ENCODE data around the gene CLDN22. TPM values are rescaled to one million over a fixed set of nuclear protein-coding genes. Genes with fewer than 3 reads are reported as not detected.

The CLDN22 gene
- polyA plus RNA-seq, 1 donor = not detected

DNA sequence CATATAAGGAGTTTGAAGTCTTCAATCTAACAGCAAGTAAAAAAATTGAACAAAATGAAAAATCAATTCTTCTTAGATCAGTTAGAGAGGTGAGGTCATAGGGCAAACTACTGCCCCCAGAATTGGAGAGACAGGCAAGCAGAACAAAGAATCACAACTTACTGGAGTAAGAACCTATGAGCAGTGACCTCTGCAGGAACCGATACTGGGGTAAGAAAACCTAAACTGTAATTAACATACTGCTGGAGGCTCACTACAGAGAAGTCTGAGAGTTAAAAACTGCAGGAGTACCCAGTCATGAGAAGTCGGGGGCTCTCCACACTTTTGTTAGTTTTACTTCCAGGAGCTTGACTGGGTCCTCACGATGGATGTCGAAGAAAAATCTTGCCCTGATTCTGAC, 16.0 kb downstream of the CLDN22 start:
- H3K27ac ChIP-seq (ENCODE audit: low read length) = no peak overlapping the region
- WGBS (ENCODE audit: insufficient coverage, low lambda C conversion rate) = 20% methylated on average over 1 of the region's 4 CpGs
- H3K36me3 ChIP-seq (ENCODE audit: control insufficient read depth, insufficient read depth, low read length) = peaks cover 5% of the 10 kb centered on the region
- no peaks in the 10 kb centered on the region for H3K27me3 ChIP-seq (ENCODE audit: control insufficient read depth, insufficient read depth, low read length)
- DNase-seq = no peak
- no peaks in the 10 kb centered on the region for H3K4me1 ChIP-seq (ENCODE audit: control insufficient read depth, insufficient read depth, low read length)
- H3K9me3 ChIP-seq (ENCODE audit: control insufficient read depth, low read depth, low read length) = no peaks in the 10 kb centered on the region
- H3K4me3 ChIP-seq (ENCODE audit: low read length) = no peak overlapping the region

GRCh38 chr4:183303301-183303700, 16.8 kb downstream of the CLDN22 start:
- no peak overlapping the region for H3K4me3 ChIP-seq (ENCODE audit: low read length)
- no peak for DNase-seq
- no peaks in the 10 kb centered on the region for H3K4me1 ChIP-seq (ENCODE audit: control insufficient read depth, insufficient read depth, low read length)
- H3K27ac ChIP-seq (ENCODE audit: low read length) = no peak overlapping the region
- H3K9me3 ChIP-seq (ENCODE audit: control insufficient read depth, low read depth, low read length) = no peaks in the 10 kb centered on the region
- peaks cover 5% of the 10 kb centered on the region for H3K36me3 ChIP-seq (ENCODE audit: control insufficient read depth, insufficient read depth, low read length)
- no peaks in the 10 kb centered on the region for H3K27me3 ChIP-seq (ENCODE audit: control insufficient read depth, insufficient read depth, low read length)
- WGBS (ENCODE audit: insufficient coverage, low lambda C conversion rate) = 100% methylated on average over 2 of the region's 4 CpGs

- Histone ChIP-seq H3K4me3 (ENCODE audit: low read length) (no peak overlapping the region), H3K27ac (ENCODE audit: low read length) (no peak overlapping the region), H3K9me3 (ENCODE audit: control insufficient read depth, low read depth, low read length) (no peaks in the 10 kb centered on the region), H3K27me3 (ENCODE audit: control insufficient read depth, insufficient read depth, low read length) (no peaks in the 10 kb centered on the region), H3K36me3 (ENCODE audit: control insufficient read depth, insufficient read depth, low read length) (peaks cover 10% of the 10 kb centered on the region), H3K4me1 (ENCODE audit: control insufficient read depth, insufficient read depth, low read length) (no peaks in the 10 kb centered on the region)
- no peak for DNase-seq
- WGBS (ENCODE audit: insufficient coverage, low lambda C conversion rate) = 100% methylated on average over 1 of the region's 5 CpGs
These were observed 19.4 kb downstream of the CLDN22 start for GRCh38 chr4:183300655-183301054.

- no CpG with 5 or more reads among the region's 6 CpGs for WGBS (ENCODE audit: insufficient coverage, low lambda C conversion rate)
- no peaks in the 10 kb centered on the region for H3K27me3 ChIP-seq (ENCODE audit: control insufficient read depth, insufficient read depth, low read length)
- H3K36me3 ChIP-seq (ENCODE audit: control insufficient read depth, insufficient read depth, low read length) = peaks cover 10% of the 10 kb centered on the region
- no peak overlapping the region for H3K27ac ChIP-seq (ENCODE audit: low read length)
- no peak for DNase-seq
- no peak overlapping the region for H3K4me3 ChIP-seq (ENCODE audit: low read length)
- no peaks in the 10 kb centered on the region for H3K9me3 ChIP-seq (ENCODE audit: control insufficient read depth, low read depth, low read length)
- no peaks in the 10 kb centered on the region for H3K4me1 ChIP-seq (ENCODE audit: control insufficient read depth, insufficient read depth, low read length)
These were observed 20.0 kb downstream of the CLDN22 start for GRCh38 chr4:183300070-183300469.

- Histone ChIP-seq H3K27ac (ENCODE audit: low read length) (no peak overlapping the region), H3K4me3 (ENCODE audit: low read length) (no peak overlapping the region), H3K36me3 (ENCODE audit: control insufficient read depth, insufficient read depth, low read length) (peaks cover 9% of the 10 kb centered on the region), H3K4me1 (ENCODE audit: control insufficient read depth, insufficient read depth, low read length) (no peaks in the 10 kb centered on the region), H3K9me3 (ENCODE audit: control insufficient read depth, low read depth, low read length) (no peaks in the 10 kb centered on the region), H3K27me3 (ENCODE audit: control insufficient read depth, insufficient read depth, low read length) (no peaks in the 10 kb centered on the region)
- no peak for DNase-seq
- no CpG with 5 or more reads among the region's 2 CpGs for WGBS (ENCODE audit: insufficient coverage, low lambda C conversion rate)
These were observed 20.6 kb downstream of the CLDN22 start for GRCh38 chr4:183299464-183299863.

DNA sequence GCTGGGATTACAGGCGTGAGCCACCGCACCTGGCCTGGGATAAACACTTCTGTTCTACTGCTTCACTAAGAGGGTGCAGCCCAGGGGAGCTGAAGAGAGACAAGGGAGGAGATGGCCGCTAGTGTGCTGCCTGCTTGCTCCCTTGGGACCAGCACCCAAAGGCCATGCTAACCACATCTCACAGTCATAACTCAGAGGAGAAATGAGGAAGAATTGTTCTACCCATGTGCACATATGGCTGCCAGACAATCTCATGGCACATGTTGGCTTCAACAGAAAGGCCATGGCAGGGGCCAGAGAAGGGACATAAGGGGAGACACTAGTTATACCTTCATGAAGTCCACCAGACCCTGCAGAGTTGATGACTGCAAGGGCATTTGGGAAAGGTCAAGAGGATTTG, 22.4 kb downstream of the CLDN22 start:
- Histone ChIP-seq H3K36me3 (ENCODE audit: control insufficient read depth, insufficient read depth, low read length) (peaks cover 4% of the 10 kb centered on the region), H3K27me3 (ENCODE audit: control insufficient read depth, insufficient read depth, low read length) (no peaks in the 10 kb centered on the region), H3K27ac (ENCODE audit: low read length) (no peak overlapping the region), H3K4me1 (ENCODE audit: control insufficient read depth, insufficient read depth, low read length) (no peaks in the 10 kb centered on the region), H3K9me3 (ENCODE audit: control insufficient read depth, low read depth, low read length) (no peaks in the 10 kb centered on the region), H3K4me3 (ENCODE audit: low read length) (no peak overlapping the region)
- WGBS (ENCODE audit: insufficient coverage, low lambda C conversion rate) = no CpG with 5 or more reads among the region's 3 CpGs
- DNase-seq = no peak

DNA sequence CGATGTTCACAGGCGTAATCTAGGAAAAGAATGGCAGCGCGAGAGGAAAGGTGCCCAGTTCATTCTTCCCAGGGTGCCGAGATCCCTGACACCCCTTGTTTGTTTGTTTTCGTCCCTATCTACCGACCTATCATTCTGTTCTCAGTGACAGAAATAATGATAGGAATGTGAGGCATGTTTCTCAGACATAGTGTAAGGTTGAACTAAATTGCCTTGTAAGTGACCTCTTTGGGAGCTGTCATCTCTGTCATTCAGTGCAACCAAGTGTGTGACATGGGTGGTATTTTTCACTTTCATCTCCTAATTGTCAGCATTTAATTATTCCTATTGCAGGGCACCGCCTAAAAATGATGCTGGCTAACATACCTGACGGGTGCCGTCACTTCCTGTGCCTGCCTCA, 24.4 kb downstream of the CLDN22 start:
- Histone ChIP-seq H3K9me3 (ENCODE audit: control insufficient read depth, low read depth, low read length) (no peaks in the 10 kb centered on the region), H3K27ac (ENCODE audit: low read length) (no peak overlapping the region), H3K4me3 (ENCODE audit: low read length) (no peak overlapping the region), H3K36me3 (ENCODE audit: control insufficient read depth, insufficient read depth, low read length) (peaks cover 8% of the 10 kb centered on the region), H3K27me3 (ENCODE audit: control insufficient read depth, insufficient read depth, low read length) (no peaks in the 10 kb centered on the region), H3K4me1 (ENCODE audit: control insufficient read depth, insufficient read depth, low read length) (no peaks in the 10 kb centered on the region)
- WGBS (ENCODE audit: insufficient coverage, low lambda C conversion rate) = no CpG with 5 or more reads among the region's 10 CpGs
- DNase-seq = no peak

- WGBS (ENCODE audit: insufficient coverage, low lambda C conversion rate) = no CpG with 5 or more reads among the region's 2 CpGs
- H3K27ac ChIP-seq (ENCODE audit: low read length) = no peak overlapping the region
- no peak overlapping the region for H3K4me3 ChIP-seq (ENCODE audit: low read length)
- H3K27me3 ChIP-seq (ENCODE audit: control insufficient read depth, insufficient read depth, low read length) = no peaks in the 10 kb centered on the region
- H3K4me1 ChIP-seq (ENCODE audit: control insufficient read depth, insufficient read depth, low read length) = peaks cover 31% of the 10 kb centered on the region
- H3K36me3 ChIP-seq (ENCODE audit: control insufficient read depth, insufficient read depth, low read length) = peaks cover 9% of the 10 kb centered on the region
- no peak for DNase-seq
- H3K9me3 ChIP-seq (ENCODE audit: control insufficient read depth, low read depth, low read length) = no peaks in the 10 kb centered on the region
These were observed 29.0 kb downstream of the CLDN22 start for GRCh38 chr4:183291070-183291469.

GRCh38 chr4:183289688-183290087, 30.4 kb downstream of the CLDN22 start:
- no peak for DNase-seq
- no peak overlapping the region for H3K27ac ChIP-seq (ENCODE audit: low read length)
- peaks cover 13% of the 10 kb centered on the region for H3K36me3 ChIP-seq (ENCODE audit: control insufficient read depth, insufficient read depth, low read length)
- no peak overlapping the region for H3K4me3 ChIP-seq (ENCODE audit: low read length)
- no peaks in the 10 kb centered on the region for H3K9me3 ChIP-seq (ENCODE audit: control insufficient read depth, low read depth, low read length)
- WGBS (ENCODE audit: insufficient coverage, low lambda C conversion rate) = 100% methylated on average over 2 of the region's 5 CpGs
- no peaks in the 10 kb centered on the region for H3K27me3 ChIP-seq (ENCODE audit: control insufficient read depth, insufficient read depth, low read length)
- peaks cover 43% of the 10 kb centered on the region for H3K4me1 ChIP-seq (ENCODE audit: control insufficient read depth, insufficient read depth, low read length)

DNA sequence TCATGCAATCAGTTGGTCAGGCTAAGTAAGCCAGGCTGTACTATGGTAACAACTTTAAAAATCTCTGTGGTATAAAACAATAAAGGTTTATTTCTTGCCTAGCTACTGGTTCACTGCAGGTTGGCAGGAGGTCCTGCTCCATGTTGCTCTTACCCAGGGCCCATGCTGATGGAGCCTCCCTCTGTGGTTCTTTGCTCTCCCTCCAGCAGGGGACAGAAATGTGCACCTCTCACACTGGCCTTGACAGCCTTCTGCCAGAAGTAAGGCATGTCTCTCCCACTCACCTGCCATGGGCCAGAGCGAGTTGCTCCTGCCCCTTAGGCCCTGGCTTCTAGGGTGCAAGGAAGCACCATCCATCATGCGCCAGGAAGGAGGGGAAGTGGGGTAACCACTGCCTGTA, 31.1 kb downstream of the CLDN22 start:
- H3K27ac ChIP-seq (ENCODE audit: low read length) = peak overlapping the region; percentile 91
- H3K9me3 ChIP-seq (ENCODE audit: control insufficient read depth, low read depth, low read length) = no peaks in the 10 kb centered on the region
- no peaks in the 10 kb centered on the region for H3K27me3 ChIP-seq (ENCODE audit: control insufficient read depth, insufficient read depth, low read length)
- WGBS (ENCODE audit: insufficient coverage, low lambda C conversion rate) = no CpG with 5 or more reads among the region's 2 CpGs
- no peak for DNase-seq
- H3K4me3 ChIP-seq (ENCODE audit: low read length) = no peak overlapping the region
- peaks cover 47% of the 10 kb centered on the region for H3K4me1 ChIP-seq (ENCODE audit: control insufficient read depth, insufficient read depth, low read length)
- peaks cover 13% of the 10 kb centered on the region for H3K36me3 ChIP-seq (ENCODE audit: control insufficient read depth, insufficient read depth, low read length)

- peaks cover 17% of the 10 kb centered on the region for H3K36me3 ChIP-seq (ENCODE audit: control insufficient read depth, insufficient read depth, low read length)
- no peaks in the 10 kb centered on the region for H3K27me3 ChIP-seq (ENCODE audit: control insufficient read depth, insufficient read depth, low read length)
- H3K9me3 ChIP-seq (ENCODE audit: control insufficient read depth, low read depth, low read length) = no peaks in the 10 kb centered on the region
- H3K4me3 ChIP-seq (ENCODE audit: low read length) = peak overlapping the region; percentile 19
- peaks cover 47% of the 10 kb centered on the region for H3K4me1 ChIP-seq (ENCODE audit: control insufficient read depth, insufficient read depth, low read length)
- no CpG with 5 or more reads among the region's 6 CpGs for WGBS (ENCODE audit: insufficient coverage, low lambda C conversion rate)
- H3K27ac ChIP-seq (ENCODE audit: low read length) = peak overlapping the region; percentile 91
- DNase-seq = no peak
These were observed 32.4 kb downstream of the CLDN22 start for GRCh38 chr4:183287677-183288076.
